ENCODE measurements around the gene FCN3.
A peak's percentile ranks its signal among the peaks of the same experiment; 100 is the strongest.

FCN3 gene

DNA sequence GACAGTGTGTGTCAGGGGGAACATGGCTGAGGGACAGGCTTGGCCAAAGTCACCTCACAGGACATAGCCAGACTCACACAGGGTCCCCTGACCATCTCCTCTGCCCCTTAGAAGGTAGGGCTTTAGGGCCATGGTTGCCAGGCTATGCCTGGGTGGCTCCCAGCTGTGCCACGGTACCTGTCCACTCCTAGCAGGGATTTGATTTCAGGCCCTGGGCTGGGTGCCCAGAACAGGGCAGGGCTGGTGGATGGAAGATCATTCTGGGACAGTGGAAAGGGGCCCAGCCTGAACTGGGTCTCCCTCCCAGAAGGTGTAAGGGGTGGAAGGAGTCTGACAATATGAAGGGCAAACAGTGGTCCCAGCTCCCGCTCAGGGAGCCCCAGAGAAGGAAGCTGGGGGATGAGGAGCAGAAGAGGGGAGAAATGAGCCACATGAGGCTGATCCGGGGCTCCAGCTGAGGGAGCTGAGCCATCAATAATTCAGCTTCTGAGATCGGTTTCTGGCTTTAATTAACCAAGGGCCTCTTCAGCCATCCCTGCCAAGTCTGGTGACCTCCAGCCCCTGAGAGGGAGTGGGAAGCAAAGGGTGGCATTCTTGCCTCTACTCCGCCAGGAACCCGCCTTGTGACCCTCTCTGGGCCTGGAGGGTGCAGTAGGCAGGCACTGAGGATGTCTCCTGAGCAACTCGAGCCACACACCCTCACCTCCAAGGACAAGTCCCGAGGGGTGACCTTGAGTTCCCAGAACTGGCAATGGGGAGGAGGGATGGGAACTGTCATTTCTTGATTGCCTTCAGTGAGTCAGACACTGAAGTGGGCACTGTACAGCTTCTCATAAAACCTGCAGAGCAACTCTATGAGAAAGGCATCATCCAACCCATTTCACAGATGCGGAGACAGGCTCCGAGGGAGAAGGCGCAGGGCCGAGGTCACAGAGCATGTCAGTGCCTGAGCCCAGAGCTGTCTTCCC is 6.4 kb upstream of the FCN3 start:
- no peak for DNase-seq

DNA sequence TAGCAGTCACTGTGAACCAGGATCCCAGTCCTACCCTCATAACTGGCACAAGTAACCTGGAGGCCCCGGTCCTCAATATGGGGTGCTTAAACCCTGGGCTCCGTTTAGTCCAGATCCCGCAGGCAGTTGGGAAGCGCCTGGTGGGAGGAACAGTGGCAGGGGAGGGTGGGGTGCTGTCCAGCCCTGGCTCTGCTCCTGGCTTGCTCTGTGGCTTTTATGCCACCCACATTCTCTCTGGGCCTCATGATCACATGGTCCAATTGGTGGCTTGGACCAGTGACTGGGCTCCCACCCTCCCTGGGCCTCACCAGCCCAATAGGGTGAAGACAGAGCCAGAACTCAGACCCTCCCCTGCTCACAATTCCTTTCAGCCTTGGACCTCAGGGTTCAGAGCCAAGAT is 5.6 kb upstream of the FCN3 start:
- no peak for DNase-seq

DNA sequence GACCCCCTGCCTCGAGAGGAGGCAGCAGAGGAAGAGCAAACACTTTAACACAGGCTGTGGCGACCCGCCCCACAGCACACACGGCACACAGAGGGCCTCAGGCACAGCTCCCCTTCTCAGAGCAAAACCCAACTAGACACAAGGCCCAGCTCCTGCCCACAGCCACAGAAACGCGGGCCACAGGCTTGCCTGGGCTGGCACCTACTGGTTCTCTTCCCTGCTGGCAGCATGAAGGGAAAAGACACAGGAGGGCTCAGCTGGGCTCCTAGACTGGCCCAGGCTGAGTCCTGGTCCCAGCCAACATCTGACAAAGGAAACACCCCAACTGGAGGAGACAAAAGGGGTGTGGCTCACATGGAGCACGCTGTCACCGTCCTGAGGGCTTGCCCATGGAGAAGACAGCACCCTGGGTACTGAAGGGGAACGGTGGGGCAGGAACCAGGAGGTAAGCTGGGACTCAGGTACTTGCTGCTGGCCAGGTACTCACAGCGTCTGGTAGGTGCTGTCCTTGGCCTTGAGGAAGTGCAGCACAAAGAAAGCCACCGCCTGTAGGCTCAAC is 5.0 kb upstream of the FCN3 start:
- no peak for DNase-seq

DNA sequence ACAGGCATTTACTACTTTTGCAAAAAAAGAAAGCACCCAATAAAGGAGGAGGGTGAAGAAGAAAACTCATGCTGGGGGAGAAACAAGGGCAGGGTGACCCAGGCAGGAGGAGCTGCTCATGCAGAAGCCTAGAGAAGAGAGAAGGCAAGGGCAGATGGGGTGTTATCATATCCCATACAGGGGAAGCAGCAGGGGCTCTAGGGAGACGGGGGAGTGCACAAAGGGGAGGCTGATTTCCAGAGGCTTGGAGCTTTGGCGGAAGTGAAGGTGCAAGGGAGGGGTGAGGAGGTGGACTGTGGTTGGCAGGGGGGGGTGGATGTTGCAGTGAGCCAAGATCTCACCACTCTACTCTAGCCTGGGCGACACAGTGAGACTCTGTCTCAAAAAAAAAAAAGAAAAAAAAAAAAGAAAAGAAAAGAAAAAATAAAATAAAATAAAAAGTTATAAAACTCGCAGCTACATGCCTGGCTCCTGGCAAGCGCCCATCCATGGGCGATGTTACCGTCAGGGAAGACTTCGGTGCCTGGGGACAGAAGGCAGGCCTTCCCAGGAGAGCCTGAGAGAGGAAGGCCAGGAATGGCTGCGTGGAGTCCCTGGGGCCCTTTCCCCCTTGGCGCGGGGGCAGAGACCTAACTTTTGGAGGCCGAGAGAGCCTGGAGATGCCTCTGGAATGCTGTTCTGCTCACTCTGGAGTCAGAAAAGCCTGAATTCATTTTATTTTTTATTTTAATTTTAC is 3.3 kb upstream of the FCN3 start:
- DNase-seq: no peak

DNA sequence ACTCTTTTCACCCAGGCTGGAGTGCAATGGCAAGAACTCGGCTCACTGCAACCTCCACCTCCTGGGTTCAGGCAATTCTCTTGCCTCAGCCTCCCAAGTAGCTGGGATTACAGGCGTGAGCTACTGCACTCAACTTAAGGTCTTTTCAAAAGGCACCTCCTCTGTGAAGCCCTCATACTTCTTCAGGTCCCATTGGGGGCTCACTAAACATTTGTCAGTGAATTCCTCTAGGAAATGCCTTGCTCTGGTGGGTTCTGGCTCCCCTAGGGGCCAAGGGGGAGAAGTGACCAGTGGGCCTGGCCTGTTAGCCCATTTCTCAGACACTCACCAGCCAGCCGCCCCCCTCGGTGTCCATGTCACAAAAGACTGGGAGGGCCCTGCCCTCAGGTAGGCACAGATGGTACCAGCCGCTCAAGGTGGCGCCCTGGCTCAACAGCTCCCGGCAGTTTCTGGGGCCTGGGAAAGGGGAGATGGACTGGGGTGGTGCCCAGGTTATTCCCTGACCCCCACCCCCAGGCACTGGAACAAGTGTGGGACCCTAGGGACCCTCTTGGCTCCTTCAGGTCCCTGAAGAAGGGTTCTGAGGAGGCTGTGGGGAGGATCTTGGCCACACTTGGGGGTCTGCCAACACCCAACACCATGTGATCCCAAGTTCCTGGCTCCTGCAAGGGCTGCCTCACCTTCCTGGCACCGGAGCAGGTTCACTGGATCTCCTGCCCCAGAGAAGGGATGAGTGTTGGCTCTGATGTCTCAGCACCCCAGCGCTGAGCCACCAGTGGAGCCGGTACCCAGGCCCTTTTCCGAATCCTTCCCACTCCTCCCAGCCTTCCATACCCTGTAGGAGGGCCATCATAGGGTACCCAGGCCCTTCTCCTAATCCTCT is 1.6 kb downstream of the FCN3 start:
- DNase-seq: no peak

DNA sequence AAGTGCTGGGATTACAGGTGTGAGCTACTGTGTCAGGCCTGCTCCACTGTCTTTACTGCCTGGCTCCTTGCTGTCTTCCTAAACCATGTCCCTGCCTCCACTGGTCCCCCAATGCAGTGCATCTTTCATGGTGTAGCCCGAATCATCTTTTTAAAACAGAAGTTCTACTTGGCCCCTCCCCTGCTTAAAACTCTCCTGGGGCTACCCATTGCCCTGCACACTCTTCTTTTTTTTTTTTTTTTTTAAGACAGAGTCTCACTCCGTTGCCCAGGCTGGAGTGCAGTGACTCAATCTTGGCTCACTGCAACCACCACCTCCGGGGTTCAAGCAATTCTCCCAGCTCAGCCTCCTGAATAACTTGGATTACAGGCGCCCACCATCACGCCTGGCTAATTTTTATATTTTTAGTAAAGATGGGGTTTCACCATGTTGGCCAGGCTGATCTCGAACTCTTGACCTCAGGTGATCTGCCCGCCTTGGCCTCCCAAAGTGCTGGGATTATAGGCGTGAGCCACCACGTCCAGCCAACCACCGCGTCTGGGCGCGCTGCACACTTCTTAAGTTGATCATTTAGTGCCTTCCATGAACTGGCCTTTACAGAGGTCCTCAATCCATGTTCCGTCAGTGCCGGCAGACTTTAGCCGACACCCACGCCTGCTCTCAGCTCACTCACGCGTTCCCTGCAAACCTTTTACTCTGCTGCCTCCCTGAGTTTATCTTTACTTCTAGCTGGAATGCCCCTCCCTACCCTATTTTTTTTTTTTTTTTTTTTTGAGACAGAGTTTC is 2.4 kb downstream of the FCN3 start:
- DNase-seq: no peak

DNA sequence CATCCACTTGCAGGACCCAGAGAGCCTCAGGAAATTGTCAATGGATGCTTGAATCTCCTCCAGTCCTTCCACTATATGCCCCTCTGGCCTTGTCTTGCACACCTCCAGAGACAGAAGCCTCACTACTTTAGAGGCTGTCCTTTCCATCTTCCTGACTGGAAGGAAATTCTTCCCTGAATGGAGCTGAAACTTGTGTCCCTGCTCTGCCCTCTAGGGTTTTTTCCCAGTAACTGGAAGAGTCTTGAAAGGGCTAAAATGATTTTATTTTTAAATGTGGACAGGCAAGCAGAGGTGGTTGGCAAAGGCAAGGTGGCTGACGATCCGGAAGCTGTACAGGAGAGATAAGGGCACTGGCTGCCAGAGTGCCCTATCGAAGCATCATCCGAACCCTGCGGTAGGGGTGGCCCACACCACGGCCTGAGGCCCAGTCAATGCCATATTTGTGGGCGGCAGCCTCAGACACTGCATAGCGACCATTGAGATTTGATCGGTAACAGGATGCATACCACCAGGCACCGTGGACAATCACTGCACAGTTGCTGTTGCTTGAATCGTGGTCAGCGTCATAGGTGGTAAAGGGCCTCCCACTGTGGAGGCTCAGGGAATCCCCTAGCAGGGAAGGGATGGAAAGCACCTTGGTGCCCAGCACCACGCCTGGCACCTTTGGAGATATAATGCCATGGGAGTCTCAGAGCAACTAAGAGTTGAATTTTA is 5.6 kb downstream of the FCN3 start:
- no peak for DNase-seq

DNA sequence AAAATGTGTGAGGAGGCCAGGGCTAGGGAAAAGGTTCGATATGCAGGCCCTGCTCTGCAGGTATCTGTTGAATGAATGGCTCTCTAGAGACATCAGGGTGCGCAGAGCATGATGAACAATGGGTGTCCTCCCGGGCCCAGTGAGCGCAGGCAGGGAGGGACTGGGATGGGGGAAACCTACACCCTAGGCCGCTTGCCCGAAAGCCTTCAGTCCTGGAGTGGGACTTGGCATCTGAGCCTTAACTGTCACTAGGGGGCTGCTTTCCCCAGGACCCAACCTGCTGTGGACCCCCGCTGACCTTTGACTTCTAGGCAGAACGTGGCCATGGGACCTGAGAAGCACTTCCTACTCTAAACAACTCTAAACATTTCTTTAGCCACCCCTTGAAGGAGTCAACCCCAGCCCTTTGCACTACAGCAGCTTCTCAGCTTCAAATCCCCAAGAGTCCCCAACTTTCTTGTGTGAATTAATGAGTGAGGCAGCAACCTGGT is 7.4 kb downstream of the FCN3 start:
- no peak for DNase-seq

DNA sequence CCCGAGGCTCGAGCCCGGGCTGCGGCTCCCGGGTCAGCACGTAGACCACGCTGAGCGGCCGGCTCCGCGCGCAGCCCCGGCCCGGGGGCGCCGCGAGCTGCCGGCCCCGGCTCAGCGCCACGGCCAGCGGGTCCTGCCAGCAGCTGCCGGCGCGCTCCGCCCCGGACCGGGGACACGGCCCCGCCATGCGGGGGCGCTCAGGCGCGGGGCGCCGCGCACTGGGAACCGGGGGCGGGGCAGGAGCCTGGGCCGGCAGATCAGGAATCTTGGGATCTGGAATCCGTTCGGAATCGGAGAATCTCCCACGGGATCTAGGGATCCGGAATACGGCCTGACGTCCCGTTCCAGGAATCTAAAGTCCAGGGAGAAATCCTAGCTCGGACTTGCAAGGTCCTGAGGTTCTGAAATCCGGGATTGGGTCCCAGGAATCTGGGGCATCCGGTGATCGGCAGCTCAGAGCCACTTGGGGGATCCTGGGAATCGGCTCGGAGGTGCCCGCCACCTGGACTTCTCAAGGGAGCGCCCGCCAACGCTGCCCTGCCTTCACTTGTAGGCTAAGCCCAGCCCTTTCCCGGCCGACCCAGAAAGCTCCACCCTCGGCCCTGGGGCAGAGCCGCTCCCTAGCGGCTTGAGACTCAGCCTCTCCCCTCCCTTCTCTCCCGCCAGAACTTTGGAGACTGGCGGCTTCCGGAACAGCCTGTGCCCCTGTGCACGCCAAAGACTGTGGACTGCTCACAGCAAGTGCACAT is 8.0 kb downstream of the FCN3 start, which contains the start of gene MAP3K6:
Gene MAP3K6 (minus strand): TSS at position 551 of the 749 bp plus-strand sequence. CDS start 364 bp downstream, at position 187.
- DNase-seq: peak in 39 of 51 donors; percentile 11 to 75 (median 45)

DNA sequence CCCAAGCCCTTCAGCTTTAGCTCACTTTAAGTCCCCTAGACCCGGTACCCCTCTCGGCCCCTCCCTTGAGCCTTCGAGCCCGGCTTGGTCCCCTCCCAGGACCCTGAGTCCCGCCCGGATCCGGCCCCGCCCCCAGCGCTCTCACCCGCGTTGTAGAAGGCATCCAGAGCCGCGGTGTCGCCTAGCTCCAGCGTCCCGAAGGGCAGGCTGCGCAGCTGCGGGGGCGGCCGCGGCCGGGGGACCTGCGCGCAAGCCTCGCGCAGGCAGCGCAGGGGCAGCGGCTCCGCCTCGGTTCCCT is 8.6 kb downstream of the FCN3 start:
- DNase-seq: peak in 33 of 51 donors; percentile 16 to 79 (median 50)

DNA sequence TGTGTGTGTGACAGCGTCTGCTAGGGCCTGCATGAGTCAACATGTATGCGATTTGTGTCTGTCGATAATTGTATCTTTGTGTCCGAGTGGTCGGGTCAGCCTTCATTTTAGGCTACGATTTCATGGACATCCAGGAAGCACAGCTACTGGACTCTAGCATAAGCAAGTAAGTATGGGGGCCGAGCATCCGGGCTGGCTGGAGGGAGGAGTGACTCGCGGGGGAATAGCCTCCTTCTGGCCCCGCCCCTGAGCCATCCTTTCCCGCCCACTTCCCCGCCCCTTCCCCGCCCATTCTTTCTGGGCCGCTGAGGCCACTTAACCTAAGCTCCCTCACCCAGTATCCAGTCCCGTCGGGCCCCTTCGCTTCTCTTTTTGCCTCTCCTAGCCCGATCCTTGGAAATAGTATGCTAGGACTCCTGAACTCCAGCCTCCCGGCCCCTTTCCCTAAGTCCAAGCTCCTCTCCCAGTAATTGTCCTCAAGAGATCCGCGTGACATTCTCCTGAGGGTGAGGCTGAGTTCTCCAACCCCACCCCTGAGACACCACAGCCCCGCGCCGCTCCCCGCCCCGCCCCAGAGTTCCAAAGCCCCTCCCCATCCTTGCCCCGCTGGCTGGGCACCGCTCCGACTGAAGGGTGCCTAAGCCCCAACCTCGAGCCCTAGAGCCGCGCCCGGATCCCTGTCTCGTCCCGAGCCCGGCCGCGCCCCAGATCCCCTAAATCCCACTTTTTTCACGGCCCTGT is 9.1 kb downstream of the FCN3 start:
- peak; percentile 17 to 86 (median 66) for DNase-seq

DNA sequence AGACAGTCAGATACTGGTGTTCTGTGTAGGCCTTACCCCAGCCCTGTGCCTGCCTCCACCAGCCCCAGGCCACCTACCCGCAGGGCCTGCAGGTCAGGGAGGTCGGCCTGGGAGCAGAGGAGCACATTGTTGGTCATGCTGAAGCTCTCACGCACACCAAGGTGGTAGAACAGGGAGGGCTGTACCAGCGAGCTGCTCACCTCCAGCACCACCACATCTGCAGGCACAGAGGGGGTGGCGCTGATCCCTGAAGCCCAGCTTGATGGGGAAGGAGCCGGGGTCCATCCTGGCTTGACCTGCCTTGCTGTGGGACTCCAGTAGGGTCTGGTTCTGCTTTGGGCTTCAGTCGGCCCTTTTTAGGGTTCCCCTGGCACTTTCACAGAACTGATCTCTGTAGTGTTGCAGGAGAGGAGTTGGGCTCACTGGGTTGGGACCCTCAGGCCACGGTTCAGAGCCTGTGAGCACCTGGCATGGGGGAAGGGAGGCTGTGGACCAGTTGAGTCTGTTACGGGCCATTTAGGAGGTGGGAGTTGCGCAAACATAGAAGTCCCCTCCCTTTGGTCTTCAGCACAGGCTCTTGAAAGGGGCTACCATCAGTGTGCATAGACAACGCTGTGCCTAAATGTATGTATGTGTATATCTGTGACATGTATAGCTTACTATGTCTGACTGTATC is 9.8 kb downstream of the FCN3 start:
- DNase-seq: no peak

DNA sequence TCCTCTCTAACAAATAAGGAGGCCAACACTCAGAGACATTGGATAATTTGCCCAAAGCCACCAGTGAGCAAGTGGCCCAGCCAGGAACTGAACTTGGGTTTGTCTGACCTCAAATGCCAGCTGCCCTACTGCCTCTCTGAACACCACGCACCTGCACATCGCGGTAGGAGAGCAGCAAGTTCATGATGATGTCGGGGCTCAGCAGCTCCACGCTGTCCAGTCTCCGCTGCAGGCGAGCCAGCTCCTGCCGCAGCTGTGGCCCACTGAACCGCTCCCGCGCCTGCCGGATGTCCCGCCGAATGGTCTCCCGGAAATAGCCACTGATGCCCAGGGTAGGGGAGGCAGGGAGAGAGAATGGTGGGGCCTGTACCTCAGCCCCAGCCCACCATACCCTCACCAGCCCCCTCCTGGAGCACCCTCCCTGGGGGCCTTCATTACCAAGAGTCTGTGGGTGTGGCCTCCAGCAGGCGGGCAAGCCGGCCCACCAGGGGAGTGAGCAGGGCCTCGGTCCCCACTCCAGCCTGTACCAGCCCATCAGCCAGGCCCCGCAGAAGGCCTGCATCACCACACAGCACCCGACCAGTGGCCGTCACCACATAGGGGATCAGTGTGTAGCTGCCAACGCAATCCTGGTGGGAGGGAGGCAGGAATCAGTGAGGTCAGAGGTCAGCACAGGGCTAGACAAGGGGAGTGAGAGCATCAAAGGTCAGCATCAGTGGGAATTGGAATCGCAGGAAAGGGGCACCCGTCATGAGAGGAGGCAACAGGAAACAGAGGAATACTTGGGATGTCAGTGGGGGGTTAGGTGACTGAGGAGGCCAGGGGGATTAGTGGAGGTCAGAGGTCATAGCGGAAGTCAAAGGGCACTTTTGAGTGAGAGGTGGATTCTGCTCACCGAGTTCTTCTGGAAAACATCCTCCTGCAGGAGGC is 10.6 kb downstream of the FCN3 start:
- DNase-seq: no peak

DNA sequence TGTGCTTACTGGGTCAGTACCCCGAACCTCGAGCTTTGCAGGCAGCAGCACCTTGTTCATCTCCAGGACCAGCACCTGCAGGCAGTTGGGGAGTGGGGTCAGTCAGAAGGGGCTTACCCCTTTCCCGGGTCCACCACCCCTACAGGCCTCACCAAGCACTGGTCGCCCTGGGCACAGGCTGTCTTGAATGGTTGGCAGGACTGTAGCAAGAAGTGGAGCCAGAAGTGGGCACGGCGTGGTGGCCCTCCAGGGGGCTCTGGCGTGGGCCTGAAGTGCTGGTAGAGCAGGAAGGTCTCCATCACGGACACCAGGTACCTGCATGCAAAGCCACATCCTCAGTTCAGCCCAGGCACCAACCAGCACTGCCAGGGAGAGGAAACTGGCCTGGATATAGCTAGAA is 13.1 kb downstream of the FCN3 start:
- DNase-seq: no peak

DNA sequence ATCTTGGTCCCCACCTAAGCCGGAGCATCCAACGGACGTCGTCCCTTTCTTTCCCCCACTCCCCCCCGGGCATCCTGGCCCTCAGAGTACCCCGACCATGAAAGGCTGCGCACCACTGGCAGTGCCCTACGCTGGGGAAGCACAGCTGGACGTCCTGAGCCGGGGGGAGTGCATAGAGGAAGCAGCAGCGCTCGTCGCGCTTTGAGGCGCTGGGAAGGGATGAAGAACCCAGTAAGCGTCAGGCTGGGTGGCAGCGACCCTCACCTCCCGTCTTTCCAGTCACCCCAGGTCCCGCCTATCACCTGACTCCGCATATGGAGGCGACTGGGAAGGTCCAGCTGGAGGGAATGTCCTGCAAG is 13.6 kb downstream of the FCN3 start:
- no peak for DNase-seq

Measured in hypothalamus (tissue), 51 donors.